K562 (cell line): ENCODE results near the gene FYB1. TPM values are rescaled to one million over a fixed set of nuclear protein-coding genes. Genes with fewer than 3 reads are reported as not detected.

ENCODE experiments used
- CBX8 ChIP-seq: fragments of 200-600 bp; sonication (generic); IDR thresholded peaks from 2 replicates; pipeline ENCODE4 v1.6.1; 2012; ENCODE audit warnings: borderline replicate concordance, mixed run types, low read depth, mild to moderate bottlenecking, moderate library complexity, mixed read lengths, low read length, control low read depth, inconsistent platforms; ENCODE audit not compliant: poor library complexity, severe bottlenecking; ENCODE audit errors: extremely low read depth
- CEBPG ChIP-seq, 3 experiments: fragments of 200-800 bp in 1 of 3; sonication (Bioruptor generic) in 1 of 3; sonication (generic) in 1 of 3; formaldehyde crosslinking in 1 of 3; IDR thresholded peaks in 2 of 3; conservative IDR thresholded peaks in 1 of 3; 2 replicates each; pipeline versions ENCODE4 v1.6.1 to v1.8.0; 2016 to 2022; ENCODE audit warnings: missing compliant biosample characterization in 2 of 3, missing genetic modification characterization in 2 of 3, mild to moderate bottlenecking in 1 of 3, missing genetic modification reagents in 1 of 3
- ETV1 ChIP-seq: fragments of 450-650 bp; conservative IDR thresholded peaks from 2 replicates; pipeline ENCODE4 v1.6.1; 2016; ENCODE audit warnings: missing genetic modification characterization, control low read depth, low read depth, missing compliant biosample characterization
- HDAC8 ChIP-seq: fragments of 450-650 bp; IDR thresholded peaks from 2 replicates; pipeline ENCODE4 v1.6.1; 2016; ENCODE audit warnings: mild to moderate bottlenecking, missing genetic modification characterization, moderate library complexity, missing compliant biosample characterization
- RNF2 ChIP-seq: sonication (generic); IDR thresholded peaks from 2 replicates; pipeline ENCODE4 v1.6.1; 2016
- SOX6 ChIP-seq: fragments of 450-650 bp; IDR thresholded peaks from 2 replicates; pipeline ENCODE4 v1.6.1; 2014; ENCODE audit warnings: mild to moderate bottlenecking
- ZNF124 ChIP-seq: sonication (generic); formaldehyde crosslinking; IDR thresholded peaks from 2 replicates; pipeline ENCODE4 v1.8.1; 2022; ENCODE audit warnings: missing genetic modification reagents
- ZNF146 ChIP-seq: IDR thresholded peaks from one replicate; pipeline ENCODE4 v1.6.1; 2018; ENCODE audit warnings: missing compliant biosample characterization; ENCODE audit not compliant: unreplicated experiment
- ZNF239 ChIP-seq: fragments of 250-450 bp; sonication (Bioruptor Pico); IDR thresholded peaks from 2 replicates; pipeline ENCODE4 v1.4.0; 2020; ENCODE audit warnings: mild to moderate bottlenecking
- ZNF584 ChIP-seq: fragments of 200-800 bp; sonication (Bioruptor generic); IDR thresholded peaks from 2 replicates; pipeline ENCODE4 v1.6.1; 2016; ENCODE audit warnings: low read depth, mild to moderate bottlenecking, missing genetic modification characterization, missing compliant biosample characterization
- ZNF586 ChIP-seq: fragments of 450-650 bp; formaldehyde crosslinking; conservative IDR thresholded peaks from 2 replicates; pipeline ENCODE4 v1.4.0; 2020; ENCODE audit warnings: mild to moderate bottlenecking, moderate library complexity
- ZNF696 ChIP-seq: fragments of 250-450 bp; sonication (Bioruptor Pico); conservative IDR thresholded peaks from 2 replicates; pipeline ENCODE4 v1.4.0; 2020; ENCODE audit warnings: mild to moderate bottlenecking, moderate library complexity
- polyA plus RNA-seq, 8 experiments: library from polyadenylated mRNA; depleted of rRNA in 4 of 8; stranded (reverse) in 5 of 8; unstranded in 3 of 8; fragments of >200 nt; fragmentation: Nextera tagmentation in 2 of 8; fragmentation: Illumina TruSeq in 1 of 8; extraction: Ambion mirVana in 2 of 8; extraction: Trizol in 1 of 8; gene quantifications; 2 replicates each; pipeline versions ENCODE4 v1.2.1 to v1.2.3, GENCODE V29; 2011 to 2014; ENCODE audit warnings: inconsistent platforms in 1 of 8, missing spikeins in 1 of 8
- total RNA-seq, 7 experiments: library from RNA; depleted of rRNA in 6 of 7; stranded (reverse); fragments of >200 nt in 6 of 7; fragmentation: Illumina TruSeq in 2 of 7; extraction: Trizol in 2 of 7; gene quantifications; 2 replicates each; pipeline versions ENCODE4 v1.2.1 to v1.2.3, GENCODE V29; 2011 to 2021; ENCODE audit warnings: low replicate concordance in 1 of 7
- TF ChIP-seq, protein P1 (sequence below): sonication (generic); formaldehyde crosslinking; IDR thresholded peaks from 2 replicates; pipeline ENCODE4 v1.8.1; 2023; ENCODE audit warnings: mild to moderate bottlenecking, missing genetic modification reagents
- TF ChIP-seq, protein P2 (sequence below): IDR thresholded peaks from 2 replicates; pipeline ENCODE4 v1.6.1; 2012; ENCODE audit warnings: low read depth, low read length, improper control_type of control experiment, borderline replicate concordance
- TF ChIP-seq, protein P3 (sequence below): fragments of 250-450 bp; sonication (Bioruptor Pico); IDR thresholded peaks from 2 replicates; pipeline ENCODE4 v1.5.0; 2020; ENCODE audit warnings: mild to moderate bottlenecking
- TF ChIP-seq, protein P4 (sequence below): conservative IDR thresholded peaks from 2 replicates; pipeline ENCODE4 v1.6.1; 2011; ENCODE audit warnings: low read depth, mild to moderate bottlenecking, low read length; ENCODE audit not compliant: control insufficient read depth
- TF ChIP-seq, protein P5 (sequence below): sonication (generic); formaldehyde crosslinking; IDR thresholded peaks from 2 replicates; pipeline ENCODE4 v1.8.0; 2022; ENCODE audit warnings: mild to moderate bottlenecking, missing genetic modification reagents
- TF ChIP-seq, protein P6 (sequence below): fragments of 250-450 bp; sonication (Bioruptor Pico); IDR thresholded peaks from 2 replicates; pipeline ENCODE4 v1.6.1; 2021; ENCODE audit warnings: mild to moderate bottlenecking

Gene FYB1
- total and polyA plus RNA-seq, 9 of the 15 experiments (the other 6 are each of a cell fraction or from before 2014, with no cell fraction given), result 4.7 to 31.5 (median 9.7) TPM

DNA sequence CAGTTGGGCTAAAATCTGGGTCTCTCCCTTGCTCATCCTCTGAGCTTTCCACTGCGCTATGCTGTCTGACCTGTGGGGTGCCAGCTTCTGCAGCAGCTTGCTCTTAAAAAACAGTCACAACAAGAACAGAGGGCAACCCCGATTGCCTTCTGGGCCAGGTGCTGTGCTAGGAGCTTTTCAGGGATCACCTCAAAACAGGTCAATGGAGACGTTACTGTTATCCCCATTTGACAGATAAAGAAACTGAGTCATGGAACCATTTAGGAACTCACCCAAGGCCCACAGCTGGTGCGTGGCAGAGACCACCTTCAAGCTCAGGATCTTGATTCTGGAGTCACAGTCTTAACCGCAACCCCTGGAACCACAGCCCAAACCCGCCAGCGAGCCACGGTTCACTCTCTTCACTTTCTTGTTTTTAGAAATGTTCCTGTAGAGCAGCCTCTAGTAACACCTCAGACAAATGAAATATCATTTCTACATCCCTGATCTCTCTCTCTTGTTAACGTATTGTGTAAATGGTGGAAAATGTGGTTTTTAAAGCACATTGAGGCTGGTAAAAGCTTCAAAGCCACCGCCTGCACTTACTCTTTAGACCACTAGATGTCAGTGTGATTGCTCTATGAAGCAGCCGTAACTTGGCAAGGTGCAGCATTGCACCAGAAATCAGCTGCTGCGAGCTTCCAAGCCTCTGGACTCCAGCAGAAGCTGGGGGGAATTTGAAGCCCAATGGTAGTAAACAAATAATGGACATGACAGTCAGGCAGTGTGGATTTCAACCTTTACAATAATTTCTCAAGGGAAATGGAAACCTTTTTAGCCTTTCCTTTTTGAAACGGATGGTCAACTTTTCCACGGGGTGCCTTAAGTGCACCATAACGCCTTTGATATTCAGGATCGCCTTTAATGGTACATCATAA lies 1.7 kb downstream of the FYB1 start (continued):
- peak; percentile 70; the same call in 1 of the 2 replicates for TF ChIP-seq CEBPG (CRISPR knock-in tag; IDR thresholded peaks at IDR 0.05)
- peak in 1 of 2 experiments; percentile 62; a peak in 3 of 4 replicates for TF ChIP-seq CEBPG (tag; conservative IDR thresholded peaks at IDR 0.05 in 1 of 2, IDR thresholded peaks at IDR 0.05 in 1 of 2)
- TF ChIP-seq ZNF696, result no peak
- no peak for TF ChIP-seq ZNF239
- TF ChIP-seq CBX8, result no peak
- TF ChIP-seq, protein P1, sequence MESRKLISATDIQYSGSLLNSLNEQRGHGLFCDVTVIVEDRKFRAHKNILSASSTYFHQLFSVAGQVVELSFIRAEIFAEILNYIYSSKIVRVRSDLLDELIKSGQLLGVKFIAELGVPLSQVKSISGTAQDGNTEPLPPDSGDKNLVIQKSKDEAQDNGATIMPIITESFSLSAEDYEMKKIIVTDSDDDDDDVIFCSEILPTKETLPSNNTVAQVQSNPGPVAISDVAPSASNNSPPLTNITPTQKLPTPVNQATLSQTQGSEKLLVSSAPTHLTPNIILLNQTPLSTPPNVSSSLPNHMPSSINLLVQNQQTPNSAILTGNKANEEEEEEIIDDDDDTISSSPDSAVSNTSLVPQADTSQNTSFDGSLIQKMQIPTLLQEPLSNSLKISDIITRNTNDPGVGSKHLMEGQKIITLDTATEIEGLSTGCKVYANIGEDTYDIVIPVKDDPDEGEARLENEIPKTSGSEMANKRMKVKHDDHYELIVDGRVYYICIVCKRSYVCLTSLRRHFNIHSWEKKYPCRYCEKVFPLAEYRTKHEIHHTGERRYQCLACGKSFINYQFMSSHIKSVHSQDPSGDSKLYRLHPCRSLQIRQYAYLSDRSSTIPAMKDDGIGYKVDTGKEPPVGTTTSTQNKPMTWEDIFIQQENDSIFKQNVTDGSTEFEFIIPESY (CRISPR knock-in tag), result peak; percentile 97
- TF ChIP-seq, protein P2, sequence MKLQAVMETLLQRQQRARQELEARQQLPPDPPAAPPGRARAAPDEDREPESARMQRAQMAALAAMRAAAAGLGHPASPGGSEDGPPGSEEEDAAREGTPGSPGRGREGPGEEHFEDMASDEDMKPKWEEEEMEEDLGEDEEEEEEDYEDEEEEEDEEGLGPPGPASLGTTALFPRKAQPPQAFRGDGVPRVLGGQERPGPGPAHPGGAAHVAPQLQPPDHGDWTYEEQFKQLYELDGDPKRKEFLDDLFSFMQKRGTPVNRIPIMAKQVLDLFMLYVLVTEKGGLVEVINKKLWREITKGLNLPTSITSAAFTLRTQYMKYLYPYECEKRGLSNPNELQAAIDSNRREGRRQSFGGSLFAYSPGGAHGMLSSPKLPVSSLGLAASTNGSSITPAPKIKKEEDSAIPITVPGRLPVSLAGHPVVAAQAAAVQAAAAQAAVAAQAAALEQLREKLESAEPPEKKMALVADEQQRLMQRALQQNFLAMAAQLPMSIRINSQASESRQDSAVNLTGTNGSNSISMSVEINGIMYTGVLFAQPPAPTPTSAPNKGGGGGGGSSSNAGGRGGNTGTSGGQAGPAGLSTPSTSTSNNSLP, result no peak
- TF ChIP-seq, protein P3, sequence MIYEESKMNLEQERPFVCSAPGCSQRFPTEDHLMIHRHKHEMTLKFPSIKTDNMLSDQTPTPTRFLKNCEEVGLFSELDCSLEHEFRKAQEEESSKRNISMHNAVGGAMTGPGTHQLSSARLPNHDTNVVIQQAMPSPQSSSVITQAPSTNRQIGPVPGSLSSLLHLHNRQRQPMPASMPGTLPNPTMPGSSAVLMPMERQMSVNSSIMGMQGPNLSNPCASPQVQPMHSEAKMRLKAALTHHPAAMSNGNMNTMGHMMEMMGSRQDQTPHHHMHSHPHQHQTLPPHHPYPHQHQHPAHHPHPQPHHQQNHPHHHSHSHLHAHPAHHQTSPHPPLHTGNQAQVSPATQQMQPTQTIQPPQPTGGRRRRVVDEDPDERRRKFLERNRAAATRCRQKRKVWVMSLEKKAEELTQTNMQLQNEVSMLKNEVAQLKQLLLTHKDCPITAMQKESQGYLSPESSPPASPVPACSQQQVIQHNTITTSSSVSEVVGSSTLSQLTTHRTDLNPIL, result no peak
- TF ChIP-seq, protein P4, sequence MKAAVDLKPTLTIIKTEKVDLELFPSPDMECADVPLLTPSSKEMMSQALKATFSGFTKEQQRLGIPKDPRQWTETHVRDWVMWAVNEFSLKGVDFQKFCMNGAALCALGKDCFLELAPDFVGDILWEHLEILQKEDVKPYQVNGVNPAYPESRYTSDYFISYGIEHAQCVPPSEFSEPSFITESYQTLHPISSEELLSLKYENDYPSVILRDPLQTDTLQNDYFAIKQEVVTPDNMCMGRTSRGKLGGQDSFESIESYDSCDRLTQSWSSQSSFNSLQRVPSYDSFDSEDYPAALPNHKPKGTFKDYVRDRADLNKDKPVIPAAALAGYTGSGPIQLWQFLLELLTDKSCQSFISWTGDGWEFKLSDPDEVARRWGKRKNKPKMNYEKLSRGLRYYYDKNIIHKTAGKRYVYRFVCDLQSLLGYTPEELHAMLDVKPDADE, result no peak
- no peak for TF ChIP-seq ZNF584 (CRISPR knock-in tag)
- TF ChIP-seq ZNF146 (CRISPR knock-in tag), result no peak
- TF ChIP-seq, protein P5, sequence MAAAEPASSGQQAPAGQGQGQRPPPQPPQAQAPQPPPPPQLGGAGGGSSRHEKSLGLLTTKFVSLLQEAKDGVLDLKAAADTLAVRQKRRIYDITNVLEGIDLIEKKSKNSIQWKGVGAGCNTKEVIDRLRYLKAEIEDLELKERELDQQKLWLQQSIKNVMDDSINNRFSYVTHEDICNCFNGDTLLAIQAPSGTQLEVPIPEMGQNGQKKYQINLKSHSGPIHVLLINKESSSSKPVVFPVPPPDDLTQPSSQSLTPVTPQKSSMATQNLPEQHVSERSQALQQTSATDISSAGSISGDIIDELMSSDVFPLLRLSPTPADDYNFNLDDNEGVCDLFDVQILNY, result no peak
- no peak for TF ChIP-seq HDAC8 (tag)
- TF ChIP-seq, protein P6, sequence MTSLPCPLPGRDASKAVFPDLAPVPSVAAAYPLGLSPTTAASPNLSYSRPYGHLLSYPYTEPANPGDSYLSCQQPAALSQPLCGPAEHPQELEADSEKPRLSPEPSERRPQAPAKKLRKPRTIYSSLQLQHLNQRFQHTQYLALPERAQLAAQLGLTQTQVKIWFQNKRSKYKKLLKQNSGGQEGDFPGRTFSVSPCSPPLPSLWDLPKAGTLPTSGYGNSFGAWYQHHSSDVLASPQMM (CRISPR knock-in tag), result no peak
- no peak for TF ChIP-seq ZNF124 (CRISPR knock-in tag)
- TF ChIP-seq ETV1, result no peak
- TF ChIP-seq RNF2, result no peak
- TF ChIP-seq ZNF586, result no peak
- TF ChIP-seq SOX6, result no peak
